OCI-LY7 (cell line): Measurements from ENCODE around the gene ST3GAL3.

Source experiments
- CTCF ChIP-seq: fragments of 200-600 bp; sonication (generic); conservative IDR thresholded peaks from 2 replicates; pipeline ENCODE4 v1.5.1; 2014; ENCODE audit warnings: mild to moderate bottlenecking, antibody characterized with exemption, low read length, moderate library complexity, mixed read lengths
- EZH2phosphoT487 ChIP-seq: fragments of 200-600 bp; sonication (generic); IDR thresholded peaks from 2 replicates; pipeline ENCODE4 v1.6.1; 2018; ENCODE audit warnings: low read depth, borderline replicate concordance, mild to moderate bottlenecking, mixed run types, antibody characterized with exemption, low read length, moderate library complexity, mixed read lengths

- TF ChIP-seq CTCF, result no peak
- no peak for TF ChIP-seq EZH2phosphoT487
Observed at GRCh38 chr1:43817304-43817939, 110.1 kb downstream of the ST3GAL3 start.
